NCI-H524 (cell line): ENCODE results near the gene C19orf81.
"Not testable (repeated sequence)": the region's sequence is repeated elsewhere in the genome, so short reads cannot be mapped to it uniquely, and the experiment has no call there.

ENCODE experiments used
- DNase-seq, 2 experiments: peaks; one replicate each; lab custom pipeline; 2025; lab: John Stamatoyannopoulos, UW

C19orf81 gene

GRCh38 chr19:50649433-50650391 is at the start of gene C19orf81:
C19orf81 (plus strand) TSS chr19:50649445; CDS start chr19:50649445, 0 bp downstream.
- DNase-seq = peak; percentile 16 to 54

- no peak for DNase-seq
Observed at GRCh38 chr19:50601407-50602088, 47.7 kb upstream of the C19orf81 start.

DNA sequence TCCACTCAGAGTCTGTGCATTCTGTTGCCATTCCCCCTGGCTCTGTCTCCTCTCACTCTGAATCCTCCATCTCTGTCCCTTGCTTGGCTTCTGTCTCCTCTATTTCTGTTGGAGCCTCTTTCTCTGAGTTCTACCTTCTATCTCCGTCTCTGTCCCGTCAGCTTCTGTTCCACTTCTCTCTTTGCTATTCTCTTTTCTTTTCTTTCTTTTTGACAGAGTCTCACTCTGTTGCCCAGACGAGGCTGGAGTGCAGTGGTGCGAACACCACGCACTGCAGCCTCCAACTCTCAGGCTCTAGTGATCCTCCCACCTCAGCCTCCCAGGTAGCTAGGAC is 47.2 kb upstream of the C19orf81 start:
- no peak for DNase-seq

GRCh38 chr19:50602496-50602895 is 46.7 kb upstream of the C19orf81 start:
- DNase-seq = no peak

DNA sequence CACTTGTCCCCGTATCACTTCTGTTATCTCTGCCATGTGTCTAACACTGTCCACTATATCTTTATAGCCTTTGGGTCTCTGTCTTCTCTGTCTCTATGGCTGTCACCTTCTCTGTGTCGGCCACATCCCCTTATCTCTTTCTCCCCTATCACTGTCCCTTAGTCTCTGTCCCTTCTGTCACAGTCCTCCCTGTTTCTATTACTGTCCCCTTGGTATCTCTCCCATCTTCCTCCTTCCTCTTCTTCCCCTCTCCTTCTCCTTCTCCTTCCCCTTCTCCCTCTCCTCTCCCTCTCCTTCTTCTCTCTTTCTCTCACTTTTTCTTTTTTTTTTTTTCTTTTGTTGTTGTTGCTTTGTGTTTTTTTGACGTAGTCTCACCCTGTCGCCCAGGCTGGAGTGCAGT is 46.3 kb upstream of the C19orf81 start:
- DNase-seq = no peak

DNA sequence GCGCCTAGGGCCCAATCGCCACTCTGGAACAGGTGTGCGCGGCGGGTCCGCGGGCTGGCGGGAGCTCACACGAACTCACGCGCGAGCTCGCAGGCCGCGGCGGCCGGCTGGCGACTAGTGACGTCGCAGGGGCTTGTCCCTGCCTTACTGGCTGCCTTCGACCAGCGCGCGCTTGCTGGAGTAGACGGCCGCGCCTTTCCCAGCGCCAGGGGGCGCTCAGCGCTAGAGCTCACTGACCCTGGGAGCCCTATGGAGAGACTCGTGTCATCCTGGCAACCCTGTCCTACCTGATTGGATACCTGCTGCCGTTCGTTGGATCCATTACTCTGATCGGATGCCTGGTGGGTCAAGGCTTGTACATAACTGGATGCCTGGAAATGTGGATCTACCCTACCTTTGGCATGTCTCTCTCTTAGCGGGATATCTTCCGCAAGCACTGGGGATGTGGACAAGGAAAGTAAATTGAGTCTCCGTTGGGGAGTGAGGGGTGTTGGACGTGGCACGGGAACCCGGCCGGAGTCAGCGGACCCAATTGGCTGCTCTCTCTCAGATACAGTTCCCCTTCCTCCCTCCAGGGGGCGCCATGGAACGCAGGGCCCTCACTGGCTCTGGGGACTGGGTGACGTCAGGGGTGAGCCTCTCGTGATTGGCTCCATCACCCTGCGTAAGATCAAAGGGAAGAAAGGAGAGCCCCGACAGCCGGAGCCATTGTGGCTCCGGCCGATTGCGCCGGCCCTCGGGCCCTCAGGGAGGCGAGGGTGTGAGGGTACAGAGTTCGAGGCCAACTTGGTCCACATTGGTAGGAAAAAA is 44.8 kb upstream of the C19orf81 start:
- DNase-seq = peak in 1 of 2 experiments; percentile 2

DNA sequence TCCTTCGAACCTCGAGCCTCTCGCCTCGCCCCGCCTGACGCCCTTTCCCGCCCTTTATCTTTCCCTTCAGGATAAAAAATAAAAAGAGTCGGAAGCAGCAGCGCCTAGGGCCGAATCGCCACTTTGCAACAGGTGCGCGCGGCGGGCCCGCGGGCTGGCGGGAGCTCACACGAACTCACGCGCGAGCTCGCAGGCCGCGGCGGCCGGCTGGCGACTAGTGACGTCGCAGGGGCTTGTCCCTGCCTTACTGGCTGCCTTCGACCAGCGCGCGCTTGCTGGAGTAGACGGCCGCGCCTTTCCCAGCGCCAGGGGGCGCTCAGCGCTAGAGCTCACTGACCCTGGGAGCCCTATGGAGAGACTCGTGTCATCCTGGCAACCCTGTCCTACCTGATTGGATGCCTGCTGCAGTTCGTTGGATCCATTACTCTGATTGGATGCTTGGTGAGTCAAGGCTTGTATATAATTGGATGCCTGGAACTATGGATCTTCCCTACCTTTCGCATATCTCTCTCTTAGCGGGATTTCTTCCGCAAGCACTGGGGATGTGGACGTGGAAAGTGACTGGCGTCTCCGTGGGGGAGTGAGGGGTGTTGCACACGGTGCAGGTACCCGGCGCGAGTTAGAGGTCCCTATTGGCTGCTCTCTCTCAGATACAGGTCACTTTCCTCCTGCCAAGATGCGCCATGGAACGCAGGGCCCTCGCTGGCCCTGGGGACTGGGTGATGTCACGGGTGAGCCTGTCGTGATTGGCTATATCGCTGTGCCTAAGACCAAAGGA is 43.0 kb upstream of the C19orf81 start:
- DNase-seq = peak in 1 of 2 experiments; percentile 13

DNA sequence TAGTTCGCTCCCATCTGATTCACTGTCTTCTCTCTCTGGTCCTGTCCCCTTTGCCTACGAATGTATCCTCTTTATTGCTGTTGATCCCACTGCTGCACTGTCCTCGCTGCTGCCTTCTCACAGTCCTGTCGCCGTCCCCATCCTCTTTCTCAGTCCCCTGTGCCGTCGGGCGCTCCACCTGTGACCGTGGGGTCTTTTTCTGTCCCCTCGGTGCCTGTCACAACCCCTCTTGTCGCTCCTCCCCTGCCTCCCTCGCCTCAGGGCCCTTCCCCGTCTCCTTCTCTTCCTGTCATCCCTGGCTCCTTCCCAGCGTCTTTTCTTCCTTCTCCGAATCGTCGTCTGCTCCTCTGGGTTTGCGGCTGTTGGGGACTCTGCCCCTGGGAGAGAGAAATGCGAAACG is 41.9 kb upstream of the C19orf81 start:
- no peak for DNase-seq

- DNase-seq = peak in 1 of 2 experiments; percentile 73
Observed at GRCh38 chr19:50607874-50608785, 41.1 kb upstream of the C19orf81 start.

GRCh38 chr19:50612504-50613404 is 36.5 kb upstream of the C19orf81 start:
- not testable (repeated sequence) for DNase-seq

GRCh38 chr19:50618379-50618778 is 30.9 kb upstream of the C19orf81 start:
- DNase-seq = not testable (repeated sequence)

DNA sequence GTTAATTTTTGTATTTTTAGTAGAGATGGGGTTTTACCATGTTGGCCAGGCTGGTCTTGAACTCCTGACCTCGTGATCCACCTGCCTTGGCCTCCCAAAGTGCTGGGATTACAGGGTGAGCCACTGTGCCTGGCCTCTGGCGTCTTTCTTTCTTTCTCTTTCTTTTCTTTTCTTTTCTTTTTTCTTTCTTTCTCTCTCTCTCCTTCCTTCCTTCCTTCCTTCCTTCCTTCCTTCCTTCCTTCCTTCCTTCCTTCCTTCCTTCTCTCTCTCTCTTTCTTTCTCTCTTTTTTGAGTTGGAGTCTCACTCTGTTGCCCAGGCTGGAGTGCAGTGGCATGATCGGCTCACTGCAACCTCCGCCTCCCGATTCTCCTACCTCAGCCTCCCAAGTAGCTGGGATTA is 30.1 kb upstream of the C19orf81 start:
- not testable (repeated sequence) for DNase-seq

GRCh38 chr19:50620394-50620906 is 28.8 kb upstream of the C19orf81 start:
- DNase-seq = not testable (repeated sequence)

DNA sequence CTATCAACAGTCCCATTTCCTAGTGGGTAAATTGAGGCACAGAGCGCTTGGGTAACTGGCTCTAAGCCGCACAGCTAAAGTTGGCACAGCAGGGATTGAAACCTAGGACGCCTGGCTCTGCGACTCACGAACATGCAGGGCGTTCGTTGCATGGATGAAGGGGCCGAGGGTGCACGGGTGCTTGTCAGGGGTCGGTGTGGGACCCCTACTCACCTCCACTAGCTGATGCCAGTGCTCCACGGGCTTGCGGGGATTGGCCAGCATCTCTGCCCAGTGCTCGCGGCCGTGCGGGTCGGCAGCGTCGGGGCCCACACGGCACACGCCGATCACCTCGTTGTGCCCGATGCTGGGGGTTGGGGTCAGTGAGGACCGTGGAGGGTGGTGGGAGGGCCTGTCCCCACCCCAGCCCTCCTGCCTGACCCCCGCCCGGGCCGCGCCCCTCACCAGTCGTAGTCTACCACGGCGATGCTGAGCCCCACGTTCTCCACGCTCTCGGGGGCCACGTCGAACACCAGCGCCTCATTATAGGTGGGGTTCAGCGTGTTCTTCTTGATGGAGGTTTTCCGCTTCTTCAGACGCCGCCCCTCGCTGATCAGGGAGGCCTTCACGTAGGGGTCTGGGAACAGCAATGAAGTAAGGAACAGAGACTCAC is 24.2 kb upstream of the C19orf81 start:
- no peak for DNase-seq

- DNase-seq = no peak
Observed at GRCh38 chr19:50626011-50626410, 23.2 kb upstream of the C19orf81 start.

- DNase-seq = no peak
Observed at GRCh38 chr19:50626795-50627194, 22.4 kb upstream of the C19orf81 start.

DNA sequence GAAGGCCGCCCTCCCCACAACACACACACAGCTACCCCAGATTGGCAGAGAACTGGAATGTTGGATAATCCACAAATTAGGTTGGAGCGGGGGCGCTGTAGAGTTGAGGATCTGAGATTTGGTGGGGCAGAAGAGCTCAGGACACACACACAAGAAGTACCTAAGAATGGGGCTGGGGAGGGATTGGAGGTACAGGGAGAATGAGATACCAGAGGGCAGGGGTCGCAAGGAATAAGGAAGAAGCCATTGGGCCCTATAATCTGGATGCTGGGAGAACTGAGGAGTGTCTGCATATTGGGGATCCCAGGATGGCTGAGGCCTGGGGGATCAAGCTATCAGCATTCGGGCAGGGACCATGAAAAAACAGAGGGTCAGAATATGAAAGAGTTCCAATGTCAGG is 21.1 kb upstream of the C19orf81 start:
- no peak for DNase-seq

- DNase-seq = no peak
Observed at GRCh38 chr19:50628551-50628950, 20.7 kb upstream of the C19orf81 start.

DNA sequence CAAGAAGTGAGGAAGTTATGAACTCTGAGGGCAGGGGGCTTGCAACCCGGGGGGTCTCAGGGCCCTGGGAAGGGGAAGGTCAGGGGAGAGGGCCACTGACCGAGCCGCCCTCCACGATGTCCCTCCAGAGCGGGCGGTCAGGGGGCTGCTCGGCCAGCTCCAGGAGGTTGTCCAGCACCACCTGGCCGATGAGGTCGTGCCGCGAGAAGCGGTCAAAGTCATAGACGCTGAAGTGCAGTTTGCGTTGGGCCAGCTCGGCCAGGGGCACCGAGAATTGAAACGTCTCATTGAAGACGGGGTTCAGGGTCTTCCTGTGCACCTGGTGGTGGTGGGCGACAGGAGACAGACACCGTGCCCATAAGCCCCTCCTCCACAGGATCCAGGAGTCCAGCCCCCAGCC is 20.1 kb upstream of the C19orf81 start:
- no peak for DNase-seq
